B cell (primary cell): ENCODE data around the gene DHRS4L2. TPM values are rescaled to one million over a fixed set of nuclear protein-coding genes. Genes with fewer than 3 reads are reported as not detected.
"Not testable (repeated sequence)": the region's sequence is repeated elsewhere in the genome, so short reads cannot be mapped to it uniquely, and the experiment has no call there.

Experiments used
- ATAC-seq: fragments of 200-7000 bp; cut with Tn5 transposase; one replicate; pipeline ENCODE4 v1.10.0; 2021; ENCODE audit warnings: low read depth, mild to moderate bottlenecking, moderate number of reproducible peaks, moderate library complexity
- CTCF ChIA-PET: fragments of 350-600 bp; sonication (Branson Sonifier 250); formaldehyde crosslinking; loops from one replicate; lab custom pipeline; 2021; ENCODE audit warnings: antibody characterized with exemption, inconsistent platforms; lab: Charles Lee
- POLR2A ChIA-PET: fragments of 350-600 bp; sonication (Branson Sonifier 250); formaldehyde crosslinking; loops from one replicate; lab custom pipeline; 2021; ENCODE audit warnings: antibody characterized with exemption; lab: Charles Lee
- DNase-seq: peaks from one replicate; pipeline ENCODE4 v3.0.0; 2013
- H2AFZ ChIP-seq: 2 replicates; pipeline ENCODE4 v1.6.1; 2012; ENCODE audit warnings: mild to moderate bottlenecking, low read depth, low read length; ENCODE audit not compliant: insufficient read depth, poor library complexity, severe bottlenecking
- H3K27ac ChIP-seq, 2 donors: 1 replicate in 1 of 2; 2 replicates in 1 of 2; pipeline ENCODE4 v1.5.1; 2012 to 2013; ENCODE audit warnings: low read length in 2 of 2, mild to moderate bottlenecking in 2 of 2, moderate library complexity in 1 of 2
- H3K27me3 ChIP-seq, 4 experiments: fragments of 200-600 bp in 1 of 4; sonication (generic) in 1 of 4; replicated peaks in 1 of 4; 1 replicate in 2 of 4; 2 replicates in 2 of 4; pipeline versions ENCODE4 v1.6.1 to v1.7.0; 2013 to 2016; ENCODE audit warnings: low read length in 3 of 4, mild to moderate bottlenecking in 2 of 4, mixed read lengths in 1 of 4, moderate library complexity in 1 of 4; ENCODE audit not compliant: insufficient read depth in 4 of 4, control insufficient read depth in 3 of 4; ENCODE audit errors: control extremely low read depth in 1 of 4
- H3K36me3 ChIP-seq, 2 experiments: replicated peaks in 1 of 2; 1 replicate in 1 of 2; 2 replicates in 1 of 2; pipeline versions ENCODE4 v1.6.1 to v1.7.1; 2013; ENCODE audit warnings: low read length in 1 of 2; ENCODE audit not compliant: insufficient read depth in 2 of 2, control insufficient read depth in 1 of 2; ENCODE audit errors: control extremely low read depth in 1 of 2, extremely low read depth in 1 of 2
- H3K4me1 ChIP-seq, 2 donors: fragments of 200-600 bp in 1 of 2; sonication (generic) in 1 of 2; 1 replicate in 1 of 2; 2 replicates in 1 of 2; pipeline versions ENCODE4 v1.5.1 to v1.6.1; 2013 to 2017; ENCODE audit warnings: low read length in 2 of 2; ENCODE audit not compliant: control insufficient read depth in 2 of 2, insufficient read depth in 2 of 2
- H3K4me2 ChIP-seq: replicated peaks from 2 replicates; pipeline ENCODE3; 2012; ENCODE audit warnings: mild to moderate bottlenecking, low read depth, low read length; ENCODE audit not compliant: poor library complexity, severe bottlenecking
- H3K4me3 ChIP-seq, 5 experiments: fragments of 200-600 bp in 1 of 5; sonication (generic) in 1 of 5; 1 replicate in 3 of 5; 2 replicates in 2 of 5; pipeline versions ENCODE4 v1.5.1 to v1.7.0; 2011 to 2016; ENCODE audit warnings: low read length in 4 of 5, mild to moderate bottlenecking in 4 of 5, low read depth in 2 of 5, control low read depth in 1 of 5, moderate library complexity in 1 of 5; ENCODE audit not compliant: insufficient read depth in 1 of 5; ENCODE audit errors: control extremely low read depth in 1 of 5, extremely low read depth in 1 of 5
- H3K79me2 ChIP-seq: fragments of 200-600 bp; sonication (generic); one replicate; pipeline ENCODE4 v1.6.0; 2016; ENCODE audit warnings: low read length; ENCODE audit not compliant: control insufficient read depth, insufficient read depth
- H3K9ac ChIP-seq: fragments of 200-600 bp; sonication (generic); 2 replicates; pipeline ENCODE4 v1.6.1; 2017; ENCODE audit warnings: mild to moderate bottlenecking, low read length, moderate library complexity
- H3K9me3 ChIP-seq, 3 donors: one replicate each; pipeline versions ENCODE4 v1.6.1 to v1.7.1; 2013; ENCODE audit warnings: low read length in 2 of 3; ENCODE audit not compliant: control insufficient read depth in 2 of 3, insufficient read depth in 1 of 3; ENCODE audit errors: control extremely low read depth in 1 of 3
- H4K20me1 ChIP-seq: 2 replicates; pipeline ENCODE4 v1.6.0; 2012; ENCODE audit warnings: mild to moderate bottlenecking, low read length; ENCODE audit not compliant: insufficient read depth, control insufficient read depth, poor library complexity, severe bottlenecking
- H3K27ac Mint-ChIP-seq: one replicate; pipeline ENCODE4 v1.8.0; 2021; ENCODE audit warnings: mixed read lengths
- H3K27me3 Mint-ChIP-seq: one replicate; pipeline ENCODE4 v1.8.0; 2021; ENCODE audit warnings: mixed read lengths
- H3K4me1 Mint-ChIP-seq: one replicate; pipeline ENCODE4 v1.8.0; 2021; ENCODE audit warnings: mixed read lengths
- H3K4me3 Mint-ChIP-seq: one replicate; pipeline ENCODE4 v1.8.0; 2021; ENCODE audit warnings: mixed read lengths
- H3K9me3 Mint-ChIP-seq: one replicate; pipeline ENCODE4 v1.8.0; 2022; ENCODE audit warnings: mixed read lengths; ENCODE audit not compliant: insufficient read depth
- WGBS: methylation state at CpG from one replicate; pipeline ENCODE4 v1.1.5; 2013; ENCODE audit warnings: missing lambda C conversion rate; ENCODE audit not compliant: insufficient coverage; 5-methylcytosine and 5-hydroxymethylcytosine counted together
- intact Hi-C: fragments of 100-400 bp; cut with micrococcal nuclease; formaldehyde crosslinking; loops from one replicate; pipeline ENCODE4 v1.10.0; 2022
- polyA plus RNA-seq: library from polyadenylated mRNA; depleted of rRNA; stranded (reverse); fragments of >200 nt; gene quantifications from 2 replicates; pipeline ENCODE4 v1.2.3, GENCODE V29; 2012
- total RNA-seq, 2 donors: library from RNA; stranded (reverse); fragments of 120-200 nt in 1 of 2; gene quantifications; 1 replicate in 1 of 2; 2 replicates in 1 of 2; pipeline versions ENCODE4 v1.2.3 to v1.2.4, GENCODE V29; 2013 to 2022
- TF ChIP-seq, protein P1 (sequence below): fragments of 200-600 bp; IDR thresholded peaks from one replicate; pipeline ENCODE4 v1.8.0; 2022; ENCODE audit warnings: antibody characterized with exemption, mild to moderate bottlenecking

DHRS4L2 gene
- total and polyA plus RNA-seq, 2 donors (not counting 1 experiment from before 2014, with no cell fraction given): 11.2 to 16.3 TPM

DNA sequence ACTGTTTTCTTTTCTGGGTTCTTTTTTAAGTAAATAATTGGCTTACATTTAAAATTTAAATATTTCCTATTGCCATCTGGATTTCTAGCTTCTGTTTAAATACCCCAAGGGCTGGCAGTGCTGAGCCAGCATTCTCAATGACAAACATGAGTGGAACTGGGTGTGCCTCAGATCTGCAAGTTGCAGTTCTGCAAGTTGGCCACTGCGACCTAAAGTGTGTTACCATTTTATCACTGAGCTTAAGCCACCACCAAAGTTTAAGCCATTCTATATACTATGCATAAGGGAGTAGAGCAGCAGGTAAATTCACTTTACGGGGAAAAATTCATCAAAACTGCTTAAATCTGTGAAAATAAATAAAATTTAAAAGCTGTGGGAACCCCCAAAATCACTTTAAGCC is 11.5 kb upstream of the DHRS4L2 start:
- H3K9ac ChIP-seq, POLR2A ChIA-PET, H3K9me3 ChIP-seq, H4K20me1 ChIP-seq, H3K27me3 Mint-ChIP-seq, H3K4me3 Mint-ChIP-seq, H3K9me3 Mint-ChIP-seq, H3K4me1 ChIP-seq, H3K79me2 ChIP-seq, H3K27me3 ChIP-seq, H3K4me2 ChIP-seq, H2AFZ ChIP-seq, intact Hi-C loops, H3K27ac Mint-ChIP-seq, H3K27ac ChIP-seq, H3K4me3 ChIP-seq, H3K36me3 ChIP-seq: not testable (repeated sequence)
- H3K4me1 Mint-ChIP-seq: peaks cover 19% of the 10 kb centered on the region
- ATAC-seq: peak; percentile 68
- peak; percentile 11 for DNase-seq
- CTCF ChIA-PET: interaction anchor here (1.0 kb wide), 1 partner anchor 132 kb away, joined by 5 read pairs; no protein-coding TSS in a partner anchor
- WGBS: no CpG with 5 or more reads among the region's 2 CpGs
- TF ChIP-seq, protein P1, sequence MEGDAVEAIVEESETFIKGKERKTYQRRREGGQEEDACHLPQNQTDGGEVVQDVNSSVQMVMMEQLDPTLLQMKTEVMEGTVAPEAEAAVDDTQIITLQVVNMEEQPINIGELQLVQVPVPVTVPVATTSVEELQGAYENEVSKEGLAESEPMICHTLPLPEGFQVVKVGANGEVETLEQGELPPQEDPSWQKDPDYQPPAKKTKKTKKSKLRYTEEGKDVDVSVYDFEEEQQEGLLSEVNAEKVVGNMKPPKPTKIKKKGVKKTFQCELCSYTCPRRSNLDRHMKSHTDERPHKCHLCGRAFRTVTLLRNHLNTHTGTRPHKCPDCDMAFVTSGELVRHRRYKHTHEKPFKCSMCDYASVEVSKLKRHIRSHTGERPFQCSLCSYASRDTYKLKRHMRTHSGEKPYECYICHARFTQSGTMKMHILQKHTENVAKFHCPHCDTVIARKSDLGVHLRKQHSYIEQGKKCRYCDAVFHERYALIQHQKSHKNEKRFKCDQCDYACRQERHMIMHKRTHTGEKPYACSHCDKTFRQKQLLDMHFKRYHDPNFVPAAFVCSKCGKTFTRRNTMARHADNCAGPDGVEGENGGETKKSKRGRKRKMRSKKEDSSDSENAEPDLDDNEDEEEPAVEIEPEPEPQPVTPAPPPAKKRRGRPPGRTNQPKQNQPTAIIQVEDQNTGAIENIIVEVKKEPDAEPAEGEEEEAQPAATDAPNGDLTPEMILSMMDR: peak; percentile 57

DNA sequence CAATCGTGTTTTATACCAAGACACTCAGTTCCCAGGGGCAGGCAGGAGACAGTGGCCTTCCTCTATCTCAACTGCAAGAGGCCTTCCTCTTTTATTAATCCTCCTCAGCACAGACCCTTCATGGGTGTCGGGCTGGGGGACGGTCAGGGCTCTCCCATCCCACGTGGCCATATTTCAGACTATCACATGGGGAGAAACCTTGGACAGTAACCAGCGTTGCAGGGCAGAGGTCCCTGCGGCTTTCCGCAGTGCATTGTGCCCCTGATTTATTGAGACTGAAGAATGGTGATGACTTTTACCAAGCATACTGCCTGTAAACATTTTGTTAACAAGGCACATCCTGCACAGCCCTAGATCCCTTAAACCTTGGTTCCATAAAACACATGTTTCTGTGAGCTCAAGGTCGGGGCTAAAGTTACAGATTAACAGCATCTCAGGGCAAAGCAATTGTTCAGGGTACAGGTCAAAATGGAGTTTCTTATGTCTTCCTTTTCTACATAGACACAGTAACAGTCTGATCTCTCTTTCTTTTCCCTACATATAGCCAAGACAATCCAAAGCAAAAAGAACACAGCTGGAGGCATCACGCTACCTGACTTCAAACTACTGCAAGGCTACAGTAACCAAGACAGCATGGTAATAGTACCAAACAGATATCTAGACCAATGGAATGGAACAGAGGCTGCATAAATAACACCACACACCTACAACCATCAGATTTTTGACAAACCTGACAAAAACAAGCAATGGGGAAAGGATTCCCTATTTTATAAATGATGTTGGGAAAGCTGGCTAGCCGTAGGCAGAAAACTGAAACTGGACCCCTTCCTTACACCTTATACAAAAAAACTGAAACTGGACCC is 6.5 kb upstream of the DHRS4L2 start:
- not testable (repeated sequence) for H3K27ac Mint-ChIP-seq

More for the DNA sequence above, 6.5 kb upstream of the DHRS4L2 start:
- DNase-seq, H3K9me3 Mint-ChIP-seq, H3K27me3 ChIP-seq, H3K4me1 ChIP-seq, H3K4me2 ChIP-seq, H4K20me1 ChIP-seq, ATAC-seq, H3K9me3 ChIP-seq, H3K27ac ChIP-seq, POLR2A ChIA-PET, H3K4me1 Mint-ChIP-seq, H2AFZ ChIP-seq, CTCF ChIA-PET, H3K4me3 Mint-ChIP-seq, H3K36me3 ChIP-seq, H3K79me2 ChIP-seq, H3K27me3 Mint-ChIP-seq, H3K4me3 ChIP-seq, H3K9ac ChIP-seq: not testable (repeated sequence)
- intact Hi-C loops: loop anchor here (10.0 kb wide), 1 partner anchor 123 kb away; no protein-coding TSS in a partner anchor
- 94% methylated on average over 5 of the region's 10 CpGs for WGBS
